NCI-H187 (cell line): ENCODE results near the gene ECT2.
"Not testable (repeated sequence)": the region's sequence is repeated elsewhere in the genome, so short reads cannot be mapped to it uniquely, and the experiment has no call there.

ENCODE experiments used
- DNase-seq, 2 experiments: peaks; one replicate each; lab custom pipeline; 2025; lab: John Stamatoyannopoulos, UW

The ECT2 gene

GRCh38 chr3:172866726-172867350, 116.3 kb downstream of the ECT2 start:
- DNase-seq, result not testable (repeated sequence)

- DNase-seq, result no peak
Measured at GRCh38 chr3:172868582-172869200, 118.2 kb downstream of the ECT2 start.

DNA sequence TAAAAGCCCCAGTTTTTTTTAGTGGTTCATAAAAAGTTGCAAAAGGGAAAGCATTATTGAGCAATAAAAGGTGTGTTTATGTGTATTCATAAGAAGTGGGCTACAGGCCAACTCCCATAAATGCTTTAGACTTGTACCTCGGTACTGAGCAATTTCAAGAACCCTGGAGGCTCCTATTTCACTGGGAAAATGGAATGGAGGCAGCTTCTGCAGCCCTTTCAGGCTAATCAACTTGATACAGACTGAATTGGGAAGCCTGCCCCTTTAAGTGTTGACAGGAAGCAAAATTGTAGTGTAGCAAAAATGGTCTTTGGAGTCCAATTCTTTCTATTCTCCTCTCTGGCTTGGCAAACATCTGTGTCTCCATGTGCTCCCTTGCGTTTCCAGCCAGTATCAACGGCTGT, 118.8 kb downstream of the ECT2 start:
- no peak for DNase-seq

DNA sequence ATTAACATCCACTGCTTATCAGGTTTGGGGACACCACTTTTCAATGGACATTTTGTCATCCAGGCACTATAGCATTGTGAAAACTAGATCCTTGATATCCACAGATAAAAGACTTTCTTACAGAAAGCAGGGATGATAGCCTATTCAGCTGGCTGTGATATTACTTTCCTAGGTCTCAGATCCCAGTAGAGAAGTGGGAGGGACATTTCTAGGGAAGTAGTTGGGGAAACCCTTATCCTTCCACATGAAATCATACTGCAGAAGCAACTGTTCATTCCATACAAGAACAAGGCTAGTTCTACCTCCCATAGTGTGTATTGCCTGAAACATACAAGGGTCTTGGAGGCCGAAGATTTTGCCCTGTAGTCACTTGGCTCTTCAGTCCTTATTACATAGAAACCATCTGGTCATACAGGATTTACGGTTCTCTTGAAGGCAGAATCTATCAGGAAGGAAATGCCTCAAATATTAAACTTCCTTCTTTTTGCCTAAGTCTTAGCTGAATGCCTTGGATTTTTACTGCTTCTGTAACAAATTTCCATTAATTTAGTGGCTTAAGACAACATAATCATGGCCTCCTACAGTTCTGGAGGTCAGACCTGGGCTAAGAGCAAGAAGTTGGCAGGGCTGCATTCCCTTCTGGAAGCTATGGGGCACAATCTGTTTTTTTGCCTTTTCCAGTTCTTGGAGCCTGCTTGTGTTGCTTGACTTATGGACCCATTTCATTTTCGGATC, 119.4 kb downstream of the ECT2 start:
- DNase-seq, result no peak
